HL-60 (cell line): Measurements from ENCODE around the gene PRRC2C.
A peak's percentile ranks its signal among the peaks of the same experiment; 100 is the strongest.

Source experiments
- CTCF ChIP-seq: IDR thresholded peaks from one replicate; pipeline ENCODE4 v1.5.1; 2011; ENCODE audit warnings: low read length, control low read depth, inconsistent platforms; ENCODE audit not compliant: insufficient read depth
- POLR2AphosphoS5 ChIP-seq: IDR thresholded peaks from 2 replicates; pipeline ENCODE4 v1.6.1; 2012; ENCODE audit warnings: low read depth
- REST ChIP-seq: IDR thresholded peaks from 2 replicates; pipeline ENCODE4 v1.6.1; 2012; ENCODE audit warnings: low read depth; ENCODE audit not compliant: insufficient replicate concordance

GRCh38 chr1:171636141-171636540, 150.8 kb downstream of the PRRC2C start:
- no peak for TF ChIP-seq CTCF
- no peak for TF ChIP-seq POLR2AphosphoS5
- peak; percentile 91 for TF ChIP-seq REST
